SW480 (cell line): ENCODE data around the gene CCDC71.

Experiments
- DNase-seq: peaks from one replicate; pipeline ENCODE4 v3.0.0-alpha.2; 2016; ENCODE audit warnings: low spot score

Gene CCDC71

GRCh38 chr3:49131576-49131975 lies 34.6 kb downstream of the CCDC71 start:
- DNase-seq = no peak

GRCh38 chr3:49131040-49131439 lies 35.1 kb downstream of the CCDC71 start:
- DNase-seq = no peak

- DNase-seq = no peak
Measured at GRCh38 chr3:49124991-49125670, 41.0 kb downstream of the CCDC71 start.

- DNase-seq = no peak
Measured at GRCh38 chr3:49124203-49124602, 41.9 kb downstream of the CCDC71 start.

GRCh38 chr3:49123687-49124086 lies 42.4 kb downstream of the CCDC71 start:
- no peak for DNase-seq

GRCh38 chr3:49122886-49123545 lies 43.1 kb downstream of the CCDC71 start:
- no peak for DNase-seq

GRCh38 chr3:49122451-49122850 lies 43.7 kb downstream of the CCDC71 start:
- DNase-seq = no peak

GRCh38 chr3:49122022-49122421 lies 44.1 kb downstream of the CCDC71 start:
- no peak for DNase-seq

- peak; percentile 3 for DNase-seq
Measured at GRCh38 chr3:49121132-49121736, 44.9 kb downstream of the CCDC71 start.

GRCh38 chr3:49120438-49121131 lies 45.5 kb downstream of the CCDC71 start, which contains the start of gene USP19:
USP19 (minus strand) TSS chr3:49120823; CDS start chr3:49119145, 1,678 bp downstream.
- DNase-seq = peak; percentile 88

- no peak for DNase-seq
Measured at GRCh38 chr3:49120096-49120437, 46.1 kb downstream of the CCDC71 start.

GRCh38 chr3:49119439-49119838 lies 46.7 kb downstream of the CCDC71 start:
- no peak for DNase-seq

GRCh38 chr3:49119036-49119435 lies 47.1 kb downstream of the CCDC71 start:
- DNase-seq = no peak
